Fibroblast of skin of left quadriceps (primary cell): Measurements from ENCODE around the gene TNC.

Experiments used
- DNase-seq, 2 experiments: peaks; one replicate each; pipeline ENCODE4 v3.0.0-alpha.2; 2013; ENCODE audit warnings: low read depth in 2 of 2

TNC gene

GRCh38 chr9:114972510-114973136, 145.3 kb downstream of the TNC start:
- DNase-seq: no peak
